Adipocyte (in vitro differentiated cells): ENCODE measurements around the gene ZNF785.

Experiments used
- DNase-seq: peaks from one replicate; pipeline ENCODE4 v3.0.0-alpha.2; 2015; ENCODE audit warnings: low read depth
- H3K27me3 ChIP-seq: replicated peaks from 2 replicates; pipeline ENCODE4 v1.7.0; 2013; ENCODE audit warnings: mild to moderate bottlenecking, low read length, moderate library complexity; ENCODE audit not compliant: control insufficient read depth, insufficient read depth
- H3K36me3 ChIP-seq: 2 replicates; pipeline ENCODE4 v1.7.0; 2013; ENCODE audit warnings: low read length, mild to moderate bottlenecking, moderate library complexity; ENCODE audit not compliant: control insufficient read depth, insufficient read depth, severe bottlenecking
- H3K4me1 ChIP-seq: 2 replicates; pipeline ENCODE4 v1.7.0; 2013; ENCODE audit warnings: mild to moderate bottlenecking, low read length, moderate library complexity; ENCODE audit not compliant: control insufficient read depth, insufficient read depth
- H3K4me3 ChIP-seq: 2 replicates; pipeline ENCODE4 v1.7.0; 2013; ENCODE audit warnings: mild to moderate bottlenecking, low read length, moderate library complexity
- H3K9ac ChIP-seq: 2 replicates; pipeline ENCODE4 v1.7.0; 2013; ENCODE audit warnings: mild to moderate bottlenecking, low read length, moderate library complexity
- H3K9me3 ChIP-seq: 2 replicates; pipeline ENCODE4 v1.7.0; 2013; ENCODE audit warnings: mild to moderate bottlenecking, low read length, moderate library complexity; ENCODE audit not compliant: control insufficient read depth

ZNF785 gene

DNA sequence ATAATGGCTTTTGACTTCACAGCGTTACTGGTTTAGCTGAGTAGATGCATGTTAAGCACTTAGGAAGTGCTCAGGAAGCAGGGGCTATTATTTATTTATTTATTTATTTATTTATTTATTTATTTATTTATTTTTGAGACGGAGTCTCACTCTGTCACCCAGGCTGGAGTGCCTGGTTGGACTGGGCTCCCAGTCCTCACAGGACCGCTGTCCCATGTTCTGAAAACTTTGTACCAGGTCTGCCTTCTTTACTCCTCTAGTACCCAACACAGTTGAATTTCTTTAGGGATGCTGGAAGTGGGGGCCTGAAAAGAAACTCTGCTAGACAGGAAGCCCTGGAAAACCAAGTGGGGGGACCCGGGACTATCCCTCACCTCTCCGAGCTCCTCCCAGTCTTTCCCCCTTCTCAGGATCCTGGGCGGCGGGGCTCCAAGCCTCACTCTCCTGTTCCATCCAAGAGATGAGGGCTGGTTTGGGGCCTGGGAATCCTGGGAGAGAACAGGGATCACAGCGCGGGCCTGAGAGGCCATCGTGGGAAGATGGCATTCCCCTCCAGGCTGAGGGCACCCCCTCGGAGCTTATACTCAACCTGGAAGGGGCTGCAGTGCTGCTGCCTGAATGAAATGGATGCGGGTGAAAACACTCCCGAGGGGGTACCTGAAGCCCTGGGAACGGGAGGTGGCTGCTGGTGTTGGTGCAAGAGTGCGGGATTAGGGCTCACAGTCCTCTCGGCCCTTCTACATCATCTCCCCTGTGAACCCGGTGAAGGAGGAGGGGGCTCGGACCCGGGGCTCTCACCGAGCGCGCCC, 14.7 kb downstream of the ZNF785 start:
- DNase-seq = peak; percentile 59
- Histone ChIP-seq H3K9me3 (no peaks in the 10 kb centered on the region), H3K36me3 (no peaks in the 10 kb centered on the region), H3K4me3 (peak overlapping the region; percentile 90), H3K4me1 (peaks cover 16% of the 10 kb centered on the region), H3K27me3 (no peaks in the 10 kb centered on the region), H3K9ac (peak overlapping the region; percentile 94)

- no peaks in the 10 kb centered on the region for H3K9me3 ChIP-seq
- H3K36me3 ChIP-seq = no peaks in the 10 kb centered on the region
- no peak overlapping the region for H3K9ac ChIP-seq
- H3K4me1 ChIP-seq = peaks cover 16% of the 10 kb centered on the region
- no peak overlapping the region for H3K4me3 ChIP-seq
- DNase-seq = no peak
- H3K27me3 ChIP-seq = no peaks in the 10 kb centered on the region
Observed at GRCh38 chr16:30569746-30570635, 15.5 kb downstream of the ZNF785 start.

DNA sequence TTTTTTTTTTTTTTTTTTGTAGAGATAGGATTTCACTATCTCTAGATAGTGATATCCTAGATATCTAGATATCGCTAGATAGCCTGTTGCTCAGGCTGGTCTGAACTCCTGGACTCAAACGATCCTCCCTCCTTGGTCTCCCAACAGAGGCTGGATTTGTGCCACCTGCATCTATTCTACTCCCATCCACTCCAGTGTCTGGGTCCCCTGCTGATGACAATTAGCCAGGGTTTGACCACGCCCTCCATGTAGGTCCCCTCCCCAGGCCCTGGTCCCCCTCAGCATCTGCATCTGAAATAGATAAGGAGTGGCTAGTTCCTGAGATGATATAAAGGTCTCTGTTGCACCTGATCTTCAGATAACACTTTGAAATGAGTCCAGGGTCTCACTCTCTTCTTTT, 16.2 kb downstream of the ZNF785 start:
- DNase-seq = no peak
- no peaks in the 10 kb centered on the region for H3K36me3 ChIP-seq
- no peaks in the 10 kb centered on the region for H3K9me3 ChIP-seq
- no peaks in the 10 kb centered on the region for H3K27me3 ChIP-seq
- no peak overlapping the region for H3K9ac ChIP-seq
- peaks cover 16% of the 10 kb centered on the region for H3K4me1 ChIP-seq
- H3K4me3 ChIP-seq = no peak overlapping the region

- Histone ChIP-seq H3K9ac (no peak overlapping the region), H3K36me3 (no peaks in the 10 kb centered on the region), H3K4me1 (peaks cover 16% of the 10 kb centered on the region), H3K9me3 (no peaks in the 10 kb centered on the region), H3K27me3 (no peaks in the 10 kb centered on the region), H3K4me3 (no peak overlapping the region)
- peak; percentile 58 for DNase-seq
Observed at GRCh38 chr16:30567991-30568638, 17.4 kb downstream of the ZNF785 start.

DNA sequence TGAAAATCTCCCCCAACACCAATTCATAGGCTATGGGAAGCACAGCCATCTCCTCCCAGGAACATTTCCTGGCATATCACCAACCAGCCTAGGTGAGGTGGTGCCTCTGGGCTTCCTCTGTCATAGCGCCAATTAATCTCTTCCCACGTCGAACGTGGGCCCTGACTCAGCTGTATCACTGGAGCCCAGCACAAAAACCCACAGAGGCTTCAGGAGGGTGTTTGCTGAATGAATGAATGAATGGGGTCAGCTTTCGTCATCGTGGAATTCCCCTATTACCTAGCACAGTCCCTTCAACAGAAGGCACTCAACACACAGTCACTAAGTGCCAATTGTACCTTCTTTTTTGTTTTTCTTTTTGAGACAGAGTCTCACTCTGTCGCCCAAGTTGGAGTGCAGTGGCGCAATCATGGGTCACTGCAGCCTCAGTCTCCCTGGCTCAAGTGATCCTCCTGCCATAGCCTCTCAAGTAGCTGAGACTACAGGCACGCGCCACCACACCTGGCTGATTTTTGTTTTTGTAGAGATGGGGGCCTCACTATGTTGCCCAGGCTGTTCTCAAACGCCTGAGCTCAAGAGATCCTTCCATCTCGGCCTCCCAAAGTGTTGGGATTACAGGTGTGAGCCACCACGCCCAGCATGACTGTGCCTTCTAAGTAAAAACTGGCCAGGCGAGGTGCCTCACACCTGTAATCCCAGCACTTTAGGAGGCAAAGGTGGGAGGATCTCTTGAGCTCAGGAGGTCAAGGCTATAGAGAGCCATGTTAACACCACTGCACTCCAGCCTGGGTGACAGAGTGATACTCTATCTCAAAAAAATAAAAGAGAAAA, 18.1 kb downstream of the ZNF785 start:
- H3K4me3 ChIP-seq = no peak overlapping the region
- no peaks in the 10 kb centered on the region for H3K27me3 ChIP-seq
- no peak overlapping the region for H3K9ac ChIP-seq
- H3K9me3 ChIP-seq = no peaks in the 10 kb centered on the region
- no peaks in the 10 kb centered on the region for H3K36me3 ChIP-seq
- no peak for DNase-seq
- H3K4me1 ChIP-seq = peaks cover 14% of the 10 kb centered on the region

DNA sequence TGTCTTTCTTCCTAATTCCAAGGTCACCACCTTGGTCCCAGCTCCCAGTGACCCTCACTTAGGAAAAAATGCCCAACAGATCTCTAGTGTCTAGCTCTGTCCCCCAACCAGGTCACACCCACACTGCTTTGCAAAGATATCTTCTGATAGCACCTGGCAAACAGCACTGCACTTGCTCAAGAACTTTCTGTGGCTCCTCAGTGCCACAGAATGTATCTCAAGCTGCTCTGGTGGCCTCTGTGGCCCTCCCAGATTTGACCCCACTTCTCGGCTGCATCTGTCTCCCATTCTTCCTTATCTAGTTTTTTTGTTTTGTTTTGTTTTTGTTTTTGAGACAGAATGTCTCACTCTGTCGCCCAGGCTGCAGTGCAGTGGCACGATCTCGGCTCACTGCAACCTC, 19.0 kb downstream of the ZNF785 start:
- H3K27me3 ChIP-seq = no peaks in the 10 kb centered on the region
- no peak for DNase-seq
- H3K4me3 ChIP-seq = no peak overlapping the region
- H3K9me3 ChIP-seq = no peaks in the 10 kb centered on the region
- H3K9ac ChIP-seq = no peak overlapping the region
- H3K36me3 ChIP-seq = no peaks in the 10 kb centered on the region
- H3K4me1 ChIP-seq = peaks cover 11% of the 10 kb centered on the region

- H3K36me3 ChIP-seq = no peaks in the 10 kb centered on the region
- no peak for DNase-seq
Observed at GRCh38 chr16:30565984-30566383, 19.5 kb downstream of the ZNF785 start.

GRCh38 chr16:30565526-30565925, 20.0 kb downstream of the ZNF785 start:
- H3K9me3 ChIP-seq = no peaks in the 10 kb centered on the region
- no peak for DNase-seq
- H3K4me1 ChIP-seq = peaks cover 7% of the 10 kb centered on the region

More at GRCh38 chr16:30565984-30566383, 19.5 kb downstream of the ZNF785 start:
- Histone ChIP-seq H3K9me3 (no peaks in the 10 kb centered on the region), H3K27me3 (no peaks in the 10 kb centered on the region), H3K4me3 (no peak overlapping the region), H3K4me1 (peaks cover 9% of the 10 kb centered on the region), H3K9ac (no peak overlapping the region)

GRCh38 chr16:30562021-30562420, 23.5 kb downstream of the ZNF785 start:
- DNase-seq = no peak
- Histone ChIP-seq H3K4me3 (no peak overlapping the region), H3K27me3 (no peaks in the 10 kb centered on the region), H3K9ac (no peak overlapping the region), H3K4me1 (peaks cover 4% of the 10 kb centered on the region), H3K36me3 (no peaks in the 10 kb centered on the region), H3K9me3 (no peaks in the 10 kb centered on the region)

More at GRCh38 chr16:30565526-30565925, 20.0 kb downstream of the ZNF785 start:
- no peak overlapping the region for H3K4me3 ChIP-seq
- H3K27me3 ChIP-seq = no peaks in the 10 kb centered on the region
- no peaks in the 10 kb centered on the region for H3K36me3 ChIP-seq
- no peak overlapping the region for H3K9ac ChIP-seq

DNA sequence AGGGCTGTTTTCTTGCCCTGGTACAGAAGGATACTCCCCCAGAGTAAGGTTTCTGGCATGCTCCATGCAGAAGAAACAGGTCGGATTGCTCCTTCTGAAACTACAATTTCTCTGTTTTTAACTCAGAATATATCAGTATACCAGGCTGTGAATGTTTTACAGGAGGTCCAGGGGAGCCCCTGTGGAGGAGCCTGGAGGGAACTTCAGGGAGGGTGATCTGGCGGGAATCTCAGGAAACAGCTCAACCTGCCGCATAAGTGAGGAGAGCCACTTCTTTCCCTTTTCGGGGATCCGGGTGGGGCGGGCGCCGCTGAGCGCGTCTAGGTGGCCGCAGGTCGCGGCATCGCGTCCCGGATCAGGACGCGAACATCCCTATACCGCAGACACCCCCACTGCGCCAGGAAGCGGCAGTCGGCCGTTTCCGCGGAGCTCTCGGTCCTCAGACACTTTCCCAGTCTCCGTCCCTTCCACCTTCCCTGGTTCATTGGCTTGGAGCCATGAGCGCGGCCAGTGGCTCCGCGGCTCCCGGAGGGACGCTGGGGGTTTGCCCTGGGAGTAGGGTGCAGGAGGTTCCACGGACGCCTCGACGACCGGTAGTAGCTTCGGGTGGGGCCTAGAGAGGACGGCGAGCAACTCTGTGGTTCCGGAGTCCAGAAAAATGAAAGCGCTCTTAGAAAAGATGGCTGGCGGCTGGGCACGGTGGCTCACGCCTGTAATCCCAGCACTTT, 24.2 kb downstream of the ZNF785 start:
- H3K27me3 ChIP-seq = no peaks in the 10 kb centered on the region
- H3K4me3 ChIP-seq = peak overlapping the region; percentile 76
- H3K4me1 ChIP-seq = peaks cover 4% of the 10 kb centered on the region
- H3K9me3 ChIP-seq = no peaks in the 10 kb centered on the region
- H3K36me3 ChIP-seq = no peaks in the 10 kb centered on the region
- H3K9ac ChIP-seq = peak overlapping the region; percentile 72
- DNase-seq = no peak
